H1 (cell line): ENCODE results near the gene OGT.

ENCODE experiments used
- CBX5 ChIP-seq: fragments of 300-800, 300-1000 bp; sonication (generic); IDR thresholded peaks from 2 replicates; pipeline ENCODE4 v1.7.1; 2016; ENCODE audit warnings: antibody characterized with exemption, low read length, low read depth
- CHD1 ChIP-seq: IDR thresholded peaks from 2 replicates; pipeline ENCODE4 v1.6.1; 2012; ENCODE audit warnings: low read depth, low read length, improper control_type of control experiment
- CTBP2 ChIP-seq: IDR thresholded peaks from 2 replicates; pipeline ENCODE4 v1.7.0; 2011; ENCODE audit warnings: borderline replicate concordance, mild to moderate bottlenecking, moderate library complexity, mixed read lengths, low read length; ENCODE audit not compliant: insufficient read depth, insufficient read length
- EP300 ChIP-seq, 2 experiments: IDR thresholded peaks; 1 replicate in 1 of 2; 2 replicates in 1 of 2; pipeline ENCODE4 v1.6.1; 2011 to 2012; ENCODE audit warnings: low read depth in 2 of 2, low read length in 2 of 2, mild to moderate bottlenecking in 2 of 2, borderline replicate concordance in 1 of 2, inconsistent platforms in 1 of 2, moderate library complexity in 1 of 2
- GABPA ChIP-seq: IDR thresholded peaks from 2 replicates; pipeline ENCODE4 v1.6.1; 2011; ENCODE audit warnings: mild to moderate bottlenecking, low read length, moderate library complexity, borderline replicate concordance; ENCODE audit not compliant: insufficient read depth
- POLR2A ChIP-seq, 2 experiments: IDR thresholded peaks; 1 replicate in 1 of 2; 2 replicates in 1 of 2; pipeline ENCODE4 v1.6.1; 2011; ENCODE audit warnings: low read depth in 2 of 2, low read length in 2 of 2, mild to moderate bottlenecking in 2 of 2; ENCODE audit errors: control extremely low read depth in 1 of 2
- POLR2AphosphoS5 ChIP-seq: IDR thresholded peaks from 2 replicates; pipeline ENCODE4 v1.6.1; 2011; ENCODE audit warnings: low read depth, low read length
- RAD21 ChIP-seq, 2 experiments: IDR thresholded peaks in 1 of 2; conservative IDR thresholded peaks in 1 of 2; 2 replicates each; pipeline ENCODE4 v1.6.1; 2011; ENCODE audit warnings: low read depth in 2 of 2, low read length in 2 of 2, improper control_type of control experiment in 1 of 2, inconsistent platforms in 1 of 2, mild to moderate bottlenecking in 1 of 2, moderate library complexity in 1 of 2
- SP2 ChIP-seq: IDR thresholded peaks from 2 replicates; pipeline ENCODE4 v1.6.1; 2012; ENCODE audit warnings: mild to moderate bottlenecking, low read length, inconsistent platforms
- TBP ChIP-seq: IDR thresholded peaks from 2 replicates; pipeline ENCODE4 v1.6.1; 2011; ENCODE audit warnings: low read depth, low read length, improper control_type of control experiment
- ZNF274 ChIP-seq: IDR thresholded peaks from 2 replicates; pipeline ENCODE4 v1.7.0; 2012; ENCODE audit warnings: low read length, borderline replicate concordance; ENCODE audit errors: extremely low read depth
- TF ChIP-seq, protein P1 (sequence below), 3 experiments: IDR thresholded peaks; 1 replicate in 2 of 3; 2 replicates in 1 of 3; pipeline versions ENCODE4 v1.5.1 to v1.6.1; 2011; ENCODE audit warnings: low read length in 3 of 3, mild to moderate bottlenecking in 3 of 3, inconsistent platforms in 2 of 3, low read depth in 1 of 3, moderate library complexity in 1 of 3; ENCODE audit not compliant: insufficient read depth in 1 of 3; ENCODE audit errors: control extremely low read depth in 1 of 3

DNA sequence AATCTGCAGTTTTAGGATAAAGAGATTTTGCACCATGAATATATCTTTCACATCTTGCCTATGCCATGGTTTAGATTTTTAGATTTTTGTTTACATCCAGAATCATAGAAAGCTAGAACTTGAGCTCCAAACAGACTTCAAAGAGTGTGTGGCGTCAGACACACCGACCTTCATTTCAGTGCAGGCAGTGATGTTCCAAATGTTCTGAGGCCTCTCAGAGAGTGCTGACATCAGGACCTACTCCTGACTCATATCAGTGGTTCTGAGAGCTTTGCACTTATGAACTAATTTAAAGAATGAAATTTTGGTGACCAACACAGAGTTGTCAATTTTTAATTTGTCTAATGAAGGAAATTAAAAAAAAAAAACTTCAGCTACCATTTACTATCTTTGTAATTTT, 67.1 kb downstream of the OGT start:
- TF ChIP-seq, protein P1, sequence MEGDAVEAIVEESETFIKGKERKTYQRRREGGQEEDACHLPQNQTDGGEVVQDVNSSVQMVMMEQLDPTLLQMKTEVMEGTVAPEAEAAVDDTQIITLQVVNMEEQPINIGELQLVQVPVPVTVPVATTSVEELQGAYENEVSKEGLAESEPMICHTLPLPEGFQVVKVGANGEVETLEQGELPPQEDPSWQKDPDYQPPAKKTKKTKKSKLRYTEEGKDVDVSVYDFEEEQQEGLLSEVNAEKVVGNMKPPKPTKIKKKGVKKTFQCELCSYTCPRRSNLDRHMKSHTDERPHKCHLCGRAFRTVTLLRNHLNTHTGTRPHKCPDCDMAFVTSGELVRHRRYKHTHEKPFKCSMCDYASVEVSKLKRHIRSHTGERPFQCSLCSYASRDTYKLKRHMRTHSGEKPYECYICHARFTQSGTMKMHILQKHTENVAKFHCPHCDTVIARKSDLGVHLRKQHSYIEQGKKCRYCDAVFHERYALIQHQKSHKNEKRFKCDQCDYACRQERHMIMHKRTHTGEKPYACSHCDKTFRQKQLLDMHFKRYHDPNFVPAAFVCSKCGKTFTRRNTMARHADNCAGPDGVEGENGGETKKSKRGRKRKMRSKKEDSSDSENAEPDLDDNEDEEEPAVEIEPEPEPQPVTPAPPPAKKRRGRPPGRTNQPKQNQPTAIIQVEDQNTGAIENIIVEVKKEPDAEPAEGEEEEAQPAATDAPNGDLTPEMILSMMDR (IDR thresholded peaks at IDR 0.05; ENCODE audit: control extremely low read depth in 1 of 3, insufficient read depth in 1 of 3, low read depth in 1 of 3, low read length in 3 of 3), result no peak
- TF ChIP-seq GABPA (no peak), POLR2AphosphoS5 (no peak), EP300 (IDR thresholded peaks at IDR 0.05; ENCODE audit: borderline replicate concordance in 1 of 2, low read depth in 2 of 2, low read length in 2 of 2) (no peak), TBP (no peak), ZNF274 (no peak), RAD21 (IDR thresholded peaks at IDR 0.05 in 1 of 2, conservative IDR thresholded peaks at IDR 0.05 in 1 of 2; ENCODE audit: low read depth in 2 of 2, low read length in 2 of 2) (no peak), CBX5 (no peak), POLR2A (IDR thresholded peaks at IDR 0.05; ENCODE audit: control extremely low read depth in 1 of 2, low read depth in 2 of 2, low read length in 2 of 2) (no peak), SP2 (no peak), CHD1 (no peak), CTBP2 (no peak)
